ENCODE data around the gene UQCR11.

Gene UQCR11

GRCh38 chr19:1634242-1634937 is 29.1 kb upstream of the UQCR11 start:
- H3K4me3 ChIP-seq (ENCODE audit: control insufficient read depth, low read depth, low read length): no peak overlapping the region
- DNase-seq (ENCODE audit: low read depth): no peak
- TF ChIP-seq, protein P1, sequence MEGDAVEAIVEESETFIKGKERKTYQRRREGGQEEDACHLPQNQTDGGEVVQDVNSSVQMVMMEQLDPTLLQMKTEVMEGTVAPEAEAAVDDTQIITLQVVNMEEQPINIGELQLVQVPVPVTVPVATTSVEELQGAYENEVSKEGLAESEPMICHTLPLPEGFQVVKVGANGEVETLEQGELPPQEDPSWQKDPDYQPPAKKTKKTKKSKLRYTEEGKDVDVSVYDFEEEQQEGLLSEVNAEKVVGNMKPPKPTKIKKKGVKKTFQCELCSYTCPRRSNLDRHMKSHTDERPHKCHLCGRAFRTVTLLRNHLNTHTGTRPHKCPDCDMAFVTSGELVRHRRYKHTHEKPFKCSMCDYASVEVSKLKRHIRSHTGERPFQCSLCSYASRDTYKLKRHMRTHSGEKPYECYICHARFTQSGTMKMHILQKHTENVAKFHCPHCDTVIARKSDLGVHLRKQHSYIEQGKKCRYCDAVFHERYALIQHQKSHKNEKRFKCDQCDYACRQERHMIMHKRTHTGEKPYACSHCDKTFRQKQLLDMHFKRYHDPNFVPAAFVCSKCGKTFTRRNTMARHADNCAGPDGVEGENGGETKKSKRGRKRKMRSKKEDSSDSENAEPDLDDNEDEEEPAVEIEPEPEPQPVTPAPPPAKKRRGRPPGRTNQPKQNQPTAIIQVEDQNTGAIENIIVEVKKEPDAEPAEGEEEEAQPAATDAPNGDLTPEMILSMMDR (IDR thresholded peaks at IDR 0.05; ENCODE audit: control insufficient read depth, insufficient read depth, low read depth, low read length, missing control alignments): no peak

DNA sequence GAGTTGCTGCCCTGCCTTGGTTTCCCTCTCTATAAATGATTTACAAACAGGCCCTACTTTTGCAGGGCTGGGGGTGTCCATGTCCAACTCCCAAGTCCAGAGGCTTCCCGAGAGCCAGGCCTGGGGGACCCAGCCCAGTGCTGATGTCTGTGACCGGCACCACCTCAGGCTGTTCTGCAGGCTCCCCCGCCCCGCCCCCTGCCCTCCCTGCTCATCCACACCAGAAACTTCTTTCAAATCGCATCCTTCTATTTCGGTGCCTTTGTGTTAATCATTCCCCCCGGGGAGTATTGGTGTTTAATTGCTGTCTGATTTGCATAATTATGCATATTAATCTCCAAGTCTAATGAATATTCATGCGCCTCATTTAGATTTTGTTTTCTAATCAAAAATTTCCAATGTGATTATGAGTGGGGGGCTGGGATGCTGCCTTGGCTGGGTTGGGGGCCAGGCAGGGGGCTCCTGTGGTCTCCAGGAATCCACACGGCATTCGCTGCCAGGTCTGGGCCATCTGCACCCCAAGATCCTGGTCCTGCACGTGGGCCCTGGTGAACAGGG is 28.1 kb upstream of the UQCR11 start:
- no peak for DNase-seq (ENCODE audit: low read depth)
- TF ChIP-seq, protein P1 (IDR thresholded peaks at IDR 0.05; ENCODE audit: control insufficient read depth, insufficient read depth, low read depth, low read length, missing control alignments): no peak
- H3K4me3 ChIP-seq (ENCODE audit: control insufficient read depth, low read depth, low read length): no peak overlapping the region

DNA sequence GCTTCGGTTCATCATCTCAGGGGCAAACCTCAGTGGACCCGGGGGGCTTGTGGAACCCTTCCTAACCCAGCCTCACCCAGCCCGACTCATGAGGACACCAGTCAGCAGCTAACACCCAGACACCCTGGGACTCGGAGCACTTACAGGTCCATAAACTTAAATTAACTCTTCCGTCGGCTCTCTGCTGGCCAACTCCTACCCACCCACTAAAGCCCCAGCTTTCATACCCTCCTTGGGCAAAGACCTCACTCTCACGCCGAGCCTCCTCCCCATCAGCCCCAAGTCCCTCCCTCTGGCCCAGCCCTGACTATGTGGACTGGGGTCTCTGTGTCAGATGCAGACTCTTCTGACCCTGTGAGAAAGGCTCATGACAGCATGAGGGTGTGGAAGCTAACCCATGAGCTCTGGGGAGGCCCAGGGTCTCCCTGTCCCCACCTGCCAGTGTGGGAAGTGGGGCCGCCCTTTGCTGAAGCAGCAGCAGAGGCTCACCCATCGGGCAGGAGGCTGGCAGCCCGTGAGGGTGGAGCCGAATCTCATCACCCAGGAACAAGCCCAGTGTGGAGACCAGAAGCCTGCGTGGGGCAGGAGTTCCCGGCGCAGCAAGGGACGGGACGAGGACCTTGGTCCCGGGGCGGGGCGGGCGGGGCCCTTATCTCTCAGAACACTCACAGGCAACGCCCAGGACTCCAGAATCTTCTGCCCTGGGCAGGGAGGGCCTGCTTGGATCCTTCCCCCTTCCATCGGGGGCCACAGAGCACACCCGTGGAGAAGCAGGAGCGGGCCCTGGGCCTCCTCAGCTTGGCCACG is 27.4 kb upstream of the UQCR11 start:
- H3K4me3 ChIP-seq (ENCODE audit: control insufficient read depth, low read depth, low read length): no peak overlapping the region
- TF ChIP-seq, protein P1 (IDR thresholded peaks at IDR 0.05; ENCODE audit: control insufficient read depth, insufficient read depth, low read depth, low read length, missing control alignments): no peak
- no peak for DNase-seq (ENCODE audit: low read depth)

DNA sequence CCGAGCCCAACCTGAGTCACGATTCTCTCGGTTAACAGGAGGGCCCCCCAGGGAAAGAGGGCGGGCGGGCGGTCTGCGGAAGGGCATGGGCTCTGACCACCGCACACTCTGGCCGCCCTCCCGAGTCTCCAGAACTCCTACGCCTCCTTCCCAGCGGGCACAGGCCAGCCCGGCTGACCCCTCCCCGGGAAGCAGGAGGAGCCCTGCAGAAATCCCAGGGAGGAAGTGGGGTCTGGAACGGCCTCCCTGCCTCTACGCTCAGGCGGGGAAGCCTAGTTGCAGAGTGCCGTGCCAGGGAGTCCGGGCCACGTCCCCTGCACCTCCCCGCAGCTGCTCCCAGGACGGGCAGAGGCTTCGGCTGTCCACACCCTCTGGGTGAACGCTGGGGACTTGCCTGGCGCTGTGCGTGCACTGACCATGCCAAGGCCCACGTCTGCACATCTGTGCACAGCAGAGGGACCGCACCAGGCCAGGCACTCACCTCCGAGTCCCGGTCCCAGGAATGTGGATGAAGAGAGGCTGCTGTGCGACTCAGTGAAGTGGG is 26.4 kb upstream of the UQCR11 start:
- H3K4me3 ChIP-seq (ENCODE audit: control insufficient read depth, low read depth, low read length): no peak overlapping the region
- TF ChIP-seq, protein P1 (IDR thresholded peaks at IDR 0.05; ENCODE audit: control insufficient read depth, insufficient read depth, low read depth, low read length, missing control alignments): no peak
- no peak for DNase-seq (ENCODE audit: low read depth)

- H3K4me3 ChIP-seq (ENCODE audit: control insufficient read depth, low read depth, low read length): no peak overlapping the region
- TF ChIP-seq, protein P1 (IDR thresholded peaks at IDR 0.05; ENCODE audit: control insufficient read depth, insufficient read depth, low read depth, low read length, missing control alignments): no peak
- no peak for DNase-seq (ENCODE audit: low read depth)
Measured at GRCh38 chr19:1630811-1631210, 25.5 kb upstream of the UQCR11 start.

DNA sequence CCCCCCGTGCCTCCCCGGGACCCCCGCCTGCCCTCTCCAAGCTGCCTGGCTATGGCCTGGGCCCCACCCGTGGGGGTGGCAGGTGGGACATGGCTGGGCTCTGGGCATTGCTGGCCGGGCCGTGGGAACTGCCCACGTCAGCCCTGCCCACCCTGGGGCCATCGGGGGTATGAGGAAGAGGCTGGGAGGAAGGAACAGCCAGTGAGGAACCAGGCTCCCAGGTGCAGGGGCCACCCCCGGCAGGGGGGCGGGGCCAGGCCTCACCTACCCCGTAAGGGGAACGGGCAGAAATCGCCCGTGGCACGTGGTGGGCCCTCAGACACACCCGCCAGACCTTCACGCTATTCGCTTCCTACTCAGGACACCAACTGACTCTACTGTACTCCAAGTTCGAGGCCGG is 24.8 kb upstream of the UQCR11 start:
- TF ChIP-seq, protein P1 (IDR thresholded peaks at IDR 0.05; ENCODE audit: control insufficient read depth, insufficient read depth, low read depth, low read length, missing control alignments): no peak
- DNase-seq (ENCODE audit: low read depth): no peak
- no peak overlapping the region for H3K4me3 ChIP-seq (ENCODE audit: control insufficient read depth, low read depth, low read length)

Data from AG09309 (cell line).